Duodenal mucosa (tissue), 2 donors: ENCODE results near the gene TRIM7.
"Not testable (repeated sequence)": the region's sequence is repeated elsewhere in the genome, so short reads cannot be mapped to it uniquely, and the experiment has no call there.

Experiments used
- H3K27ac ChIP-seq: one replicate; pipeline ENCODE4 v1.7.0; 2013; ENCODE audit warnings: low read depth, low read length
- H3K27me3 ChIP-seq, 2 donors: one replicate each; pipeline ENCODE4 v1.7.0; 2013; ENCODE audit warnings: low read length in 2 of 2, control low read depth in 1 of 2; ENCODE audit not compliant: insufficient read depth in 2 of 2, control insufficient read depth in 1 of 2
- H3K36me3 ChIP-seq, 2 donors: one replicate each; pipeline ENCODE4 v1.7.0; 2013; ENCODE audit warnings: low read length in 2 of 2, control low read depth in 1 of 2; ENCODE audit not compliant: insufficient read depth in 2 of 2, control insufficient read depth in 1 of 2
- H3K4me1 ChIP-seq, 2 donors: one replicate each; pipeline ENCODE4 v1.7.0; 2013; ENCODE audit warnings: low read length in 2 of 2, control low read depth in 1 of 2; ENCODE audit not compliant: insufficient read depth in 2 of 2, control insufficient read depth in 1 of 2
- H3K4me3 ChIP-seq, 2 donors: one replicate each; pipeline ENCODE4 v1.7.0; 2013; ENCODE audit warnings: low read length in 2 of 2, low read depth in 1 of 2
- H3K9ac ChIP-seq, 2 donors: one replicate each; pipeline ENCODE4 v1.7.0; 2013; ENCODE audit warnings: low read length in 2 of 2, low read depth in 1 of 2
- H3K9me3 ChIP-seq, 2 donors: one replicate each; pipeline ENCODE4 v1.7.0; 2013; ENCODE audit warnings: low read length in 2 of 2, control low read depth in 1 of 2; ENCODE audit not compliant: control insufficient read depth in 1 of 2

TRIM7 gene

GRCh38 chr5:181212080-181212479 is 7.1 kb upstream of the TRIM7 start:
- no peak overlapping the region for H3K9ac ChIP-seq
- peaks cover 4 to 6% of the 10 kb centered on the region in 2 donors for H3K27me3 ChIP-seq
- peaks cover 7 to 10% of the 10 kb centered on the region in 2 donors for H3K4me1 ChIP-seq
- H3K27ac ChIP-seq, result no peak overlapping the region
- H3K36me3 ChIP-seq, result no peaks in the 10 kb centered on the region
- H3K4me3 ChIP-seq, result no peak overlapping the region
- no peaks in the 10 kb centered on the region for H3K9me3 ChIP-seq

GRCh38 chr5:181211208-181211607 is 6.2 kb upstream of the TRIM7 start:
- Histone ChIP-seq H3K27me3 (peaks cover 3 to 4% of the 10 kb centered on the region in 2 donors), H3K9ac (no peak overlapping the region), H3K9me3 (no peaks in the 10 kb centered on the region), H3K4me3 (no peak overlapping the region), H3K4me1 (peaks cover 6 to 9% of the 10 kb centered on the region in 2 donors), H3K27ac (no peak overlapping the region), H3K36me3 (no peaks in the 10 kb centered on the region)

- not testable (repeated sequence) for H3K36me3 ChIP-seq, H3K4me3 ChIP-seq, H3K9ac ChIP-seq, H3K27ac ChIP-seq, H3K9me3 ChIP-seq, H3K27me3 ChIP-seq
- H3K4me1 ChIP-seq, result peaks cover 10 to 11% of the 10 kb centered on the region in 2 donors
These were observed 5.7 kb upstream of the TRIM7 start for GRCh38 chr5:181210698-181211097.

- H3K4me3 ChIP-seq, H3K9me3 ChIP-seq, H3K9ac ChIP-seq, H3K27ac ChIP-seq, H3K36me3 ChIP-seq: not testable (repeated sequence)
- peaks cover 7 to 12% of the 10 kb centered on the region in 2 donors for H3K27me3 ChIP-seq
- peaks cover 13 to 15% of the 10 kb centered on the region in 2 donors for H3K4me1 ChIP-seq
These were observed 5.2 kb upstream of the TRIM7 start for GRCh38 chr5:181210148-181210547.

- H3K9ac ChIP-seq, H3K27ac ChIP-seq, H3K9me3 ChIP-seq, H3K4me3 ChIP-seq, H3K36me3 ChIP-seq: not testable (repeated sequence)
- Histone ChIP-seq H3K4me1 (peaks cover 16 to 17% of the 10 kb centered on the region in 2 donors), H3K27me3 (peaks cover 7 to 18% of the 10 kb centered on the region in 2 donors)
These were observed 4.0 kb upstream of the TRIM7 start for GRCh38 chr5:181209006-181209405.

- Histone ChIP-seq H3K9ac (no peak overlapping the region), H3K4me1 (peaks cover 20% of the 10 kb centered on the region in 2 donors)
These were observed 2.9 kb upstream of the TRIM7 start for GRCh38 chr5:181207960-181208253.

GRCh38 chr5:181207214-181207959 is 2.4 kb upstream of the TRIM7 start:
- H3K9ac ChIP-seq, result peak overlapping the region; percentile 9 to 47

More at GRCh38 chr5:181207960-181208253, 2.9 kb upstream of the TRIM7 start:
- Histone ChIP-seq H3K9me3 (no peaks in the 10 kb centered on the region), H3K27ac (no peak overlapping the region), H3K4me3 (peak overlapping the region in 1 of 2 donors; percentile 77), H3K27me3 (peaks cover 14 to 29% of the 10 kb centered on the region in 2 donors), H3K36me3 (no peaks in the 10 kb centered on the region)

GRCh38 chr5:181205761-181206649 is 1.0 kb upstream of the TRIM7 start:
- H3K9ac ChIP-seq, result peak overlapping the region; percentile 9 to 13
- peak overlapping the region; percentile 60 to 67 for H3K4me3 ChIP-seq
- no peak overlapping the region for H3K27ac ChIP-seq
- H3K36me3 ChIP-seq, result no peaks in the 10 kb centered on the region
- H3K27me3 ChIP-seq, result peaks cover 18 to 31% of the 10 kb centered on the region in 2 donors
- peaks cover 20 to 22% of the 10 kb centered on the region in 2 donors for H3K4me1 ChIP-seq
- no peaks in the 10 kb centered on the region for H3K9me3 ChIP-seq

More at GRCh38 chr5:181207214-181207959, 2.4 kb upstream of the TRIM7 start:
- Histone ChIP-seq H3K36me3 (no peaks in the 10 kb centered on the region), H3K27ac (no peak overlapping the region), H3K27me3 (peaks cover 14 to 31% of the 10 kb centered on the region in 2 donors), H3K4me1 (peaks cover 20 to 22% of the 10 kb centered on the region in 2 donors), H3K9me3 (no peaks in the 10 kb centered on the region), H3K4me3 (peak overlapping the region; percentile 60 to 77)

GRCh38 chr5:181204113-181204825 is 727 bp downstream of the TRIM7 start:
- peaks cover 20 to 22% of the 10 kb centered on the region in 2 donors for H3K4me1 ChIP-seq
- no peak overlapping the region for H3K27ac ChIP-seq
- peak overlapping the region; percentile 60 to 67 for H3K4me3 ChIP-seq
- no peaks in the 10 kb centered on the region for H3K36me3 ChIP-seq
- peaks cover 18 to 31% of the 10 kb centered on the region in 2 donors for H3K27me3 ChIP-seq
- H3K9me3 ChIP-seq, result no peaks in the 10 kb centered on the region
- no peak overlapping the region for H3K9ac ChIP-seq

GRCh38 chr5:181203777-181204112 is 1.3 kb downstream of the TRIM7 start:
- no peak overlapping the region for H3K27ac ChIP-seq
- no peaks in the 10 kb centered on the region for H3K36me3 ChIP-seq
- no peaks in the 10 kb centered on the region for H3K9me3 ChIP-seq
- H3K27me3 ChIP-seq, result peaks cover 18 to 31% of the 10 kb centered on the region in 2 donors
- H3K4me1 ChIP-seq, result peaks cover 20 to 22% of the 10 kb centered on the region in 2 donors
- no peak overlapping the region for H3K9ac ChIP-seq
- H3K4me3 ChIP-seq, result peak overlapping the region; percentile 60 to 67
